Trophoblast cell (in vitro differentiated cells and primary cell): ENCODE data around the gene IGSF9.

Source experiments
- DNase-seq, 2 donors: peaks; one replicate each; pipeline ENCODE4 v3.0.0-alpha.2; 2016
- H2AFZ ChIP-seq: 2 replicates; pipeline ENCODE4 v1.6.1; 2013; ENCODE audit warnings: low read length, moderate library complexity, mild to moderate bottlenecking; ENCODE audit not compliant: insufficient read depth, poor library complexity
- H2AK5ac ChIP-seq: 2 replicates; pipeline ENCODE4 v1.6.1; 2013; ENCODE audit warnings: mild to moderate bottlenecking, low read length
- H2BK120ac ChIP-seq: 2 replicates; pipeline ENCODE4 v1.6.1; 2013; ENCODE audit warnings: low read length, mild to moderate bottlenecking, moderate library complexity; ENCODE audit not compliant: insufficient read depth, poor library complexity
- H2BK12ac ChIP-seq: 2 replicates; pipeline ENCODE4 v1.6.1; 2013; ENCODE audit warnings: mild to moderate bottlenecking, low read length, moderate library complexity
- H2BK5ac ChIP-seq: 2 replicates; pipeline ENCODE4 v1.6.1; 2013; ENCODE audit warnings: low read length, low read depth, moderate library complexity, mild to moderate bottlenecking; ENCODE audit not compliant: poor library complexity
- H3K14ac ChIP-seq: 2 replicates; pipeline ENCODE4 v1.6.1; 2013; ENCODE audit warnings: mild to moderate bottlenecking, low read length
- H3K18ac ChIP-seq: 2 replicates; pipeline ENCODE4 v1.6.1; 2013; ENCODE audit warnings: mild to moderate bottlenecking, low read length
- H3K23ac ChIP-seq: 2 replicates; pipeline ENCODE4 v1.6.1; 2013; ENCODE audit warnings: low read length
- H3K27ac ChIP-seq: 2 replicates; pipeline ENCODE4 v1.5.1; 2013; ENCODE audit warnings: low read depth, mild to moderate bottlenecking, inconsistent platforms, low read length, moderate library complexity
- H3K27me3 ChIP-seq: 2 replicates; pipeline ENCODE4 v1.6.1; 2013; ENCODE audit warnings: inconsistent platforms, mild to moderate bottlenecking, low read length, moderate library complexity; ENCODE audit not compliant: insufficient read depth
- H3K36me3 ChIP-seq, 2 experiments: 1 replicate in 1 of 2; 2 replicates in 1 of 2; pipeline ENCODE4 v1.6.1; 2013; ENCODE audit warnings: low read length in 2 of 2, mild to moderate bottlenecking in 2 of 2, moderate library complexity in 1 of 2; ENCODE audit not compliant: insufficient read depth in 2 of 2, control insufficient read depth in 1 of 2
- H3K4ac ChIP-seq: 2 replicates; pipeline ENCODE4 v1.6.1; 2013; ENCODE audit warnings: low read depth, mild to moderate bottlenecking, low read length, moderate library complexity
- H3K4me1 ChIP-seq, 2 experiments: 1 replicate in 1 of 2; 2 replicates in 1 of 2; pipeline ENCODE4 v1.6.1; 2013; ENCODE audit warnings: low read length in 2 of 2, mild to moderate bottlenecking in 2 of 2, moderate library complexity in 1 of 2; ENCODE audit not compliant: insufficient read depth in 2 of 2, control insufficient read depth in 1 of 2
- H3K4me2 ChIP-seq: 2 replicates; pipeline ENCODE4 v1.6.1; 2013; ENCODE audit warnings: inconsistent platforms, mild to moderate bottlenecking, low read length, moderate library complexity
- H3K4me3 ChIP-seq: 2 replicates; pipeline ENCODE4 v1.5.1; 2013; ENCODE audit warnings: mild to moderate bottlenecking, low read depth, low read length, inconsistent platforms
- H3K79me1 ChIP-seq: one replicate; pipeline ENCODE4 v1.6.1; 2013; ENCODE audit warnings: low read length
- H3K79me2 ChIP-seq: 2 replicates; pipeline ENCODE4 v1.6.1; 2013; ENCODE audit warnings: low read length, mild to moderate bottlenecking; ENCODE audit not compliant: control insufficient read depth, insufficient read depth, poor library complexity
- H3K9ac ChIP-seq: 2 replicates; pipeline ENCODE4 v1.6.1; 2013; ENCODE audit warnings: mild to moderate bottlenecking, low read length
- H3K9me3 ChIP-seq: 2 replicates; pipeline ENCODE4 v1.6.1; 2013; ENCODE audit warnings: low read depth, mild to moderate bottlenecking, control low read depth, inconsistent platforms, low read length; ENCODE audit not compliant: insufficient read depth
- H4K12ac ChIP-seq: 2 replicates; pipeline ENCODE4 v1.6.1; 2013; ENCODE audit warnings: low read depth, mild to moderate bottlenecking, low read length, moderate library complexity
- H4K8ac ChIP-seq: 2 replicates; pipeline ENCODE4 v1.6.1; 2013; ENCODE audit warnings: low read depth, mild to moderate bottlenecking, low read length, moderate library complexity
- H4K91ac ChIP-seq: one replicate; pipeline ENCODE4 v1.6.1; 2013; ENCODE audit warnings: low read depth, mild to moderate bottlenecking, low read length, moderate library complexity
- WGBS: extraction: QIAGEN DNeasy Blood & Tissue Kit; methylation state at CpG from one replicate; pipeline ENCODE4 v1.1.7; 2013; ENCODE audit warnings: missing lambda C conversion rate; ENCODE audit not compliant: insufficient read length, insufficient coverage; ENCODE audit errors: extremely low coverage; 5-methylcytosine and 5-hydroxymethylcytosine counted together

IGSF9 gene

DNA sequence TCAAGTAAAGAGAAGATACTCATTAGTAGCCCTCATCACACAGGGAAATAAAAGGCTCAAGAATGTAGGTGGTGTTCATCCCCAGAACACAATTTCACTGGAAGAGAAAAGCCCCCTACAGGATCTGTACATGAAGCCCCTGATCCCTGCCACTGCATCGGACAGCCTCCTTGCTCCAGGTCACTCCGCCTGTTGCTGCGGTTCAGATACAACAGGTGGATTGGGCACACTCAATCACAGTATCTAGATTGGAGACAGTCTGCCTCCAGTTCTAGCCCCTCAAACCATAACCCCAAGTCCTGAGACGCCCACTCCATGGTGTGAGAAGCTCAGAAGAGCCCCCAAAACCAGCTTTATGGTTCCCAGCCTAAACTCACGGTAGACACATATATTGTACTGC lies 7.5 kb upstream of the IGSF9 start:
- DNase-seq = no peak
- H3K14ac ChIP-seq = no peak overlapping the region
- no peaks in the 10 kb centered on the region for H3K36me3 ChIP-seq
- no peak overlapping the region for H3K4ac ChIP-seq
- H2BK12ac ChIP-seq = no peak overlapping the region
- no peaks in the 10 kb centered on the region for H3K79me1 ChIP-seq
- no peak overlapping the region for H4K8ac ChIP-seq
- H2AK5ac ChIP-seq = no peak overlapping the region
- no CpG with 5 or more reads among the region's 5 CpGs for WGBS
- no peak overlapping the region for H3K23ac ChIP-seq
- H2BK120ac ChIP-seq = no peak overlapping the region
- no peaks in the 10 kb centered on the region for H3K79me2 ChIP-seq
- no peak overlapping the region for H3K27ac ChIP-seq
- H2AFZ ChIP-seq = no peak overlapping the region
- H3K27me3 ChIP-seq = no peaks in the 10 kb centered on the region
- no peak overlapping the region for H3K9ac ChIP-seq
- H3K18ac ChIP-seq = no peak overlapping the region
- no peak overlapping the region for H2BK5ac ChIP-seq
- H3K4me1 ChIP-seq = peaks cover 0 to 2% of the 10 kb centered on the region in 2 experiments
- H3K4me3 ChIP-seq = no peak overlapping the region
- no peak overlapping the region for H4K12ac ChIP-seq
- no peak overlapping the region for H4K91ac ChIP-seq
- H3K9me3 ChIP-seq = peaks cover 2% of the 10 kb centered on the region
- H3K4me2 ChIP-seq = no peak overlapping the region

DNA sequence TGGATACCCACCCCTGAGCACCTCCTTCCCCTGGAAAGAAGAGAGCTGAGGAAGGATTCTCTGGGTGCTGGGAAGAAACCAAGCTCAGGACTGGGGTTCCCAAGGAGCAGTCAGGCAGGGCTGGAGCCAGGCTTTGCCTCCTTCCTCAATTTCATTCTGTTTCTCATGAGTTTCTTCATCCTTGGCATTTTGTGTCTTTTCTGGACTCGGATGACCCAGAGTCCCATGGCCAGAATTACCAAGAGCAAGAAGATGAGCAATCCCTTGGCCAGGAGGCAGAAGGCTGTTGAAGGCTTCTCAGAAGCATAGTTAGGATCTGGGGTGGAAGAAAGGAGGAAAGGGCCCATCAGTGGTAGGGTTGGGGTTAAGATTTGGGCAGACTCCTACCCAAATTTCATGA lies 6.1 kb upstream of the IGSF9 start:
- H2AK5ac ChIP-seq = no peak overlapping the region
- H3K79me1 ChIP-seq = no peaks in the 10 kb centered on the region
- H3K14ac ChIP-seq = no peak overlapping the region
- no peaks in the 10 kb centered on the region for H3K27me3 ChIP-seq
- no CpG with 5 or more reads among the region's 1 CpG for WGBS
- no peak for DNase-seq
- H4K8ac ChIP-seq = no peak overlapping the region
- no peak overlapping the region for H2BK12ac ChIP-seq
- H2BK120ac ChIP-seq = no peak overlapping the region
- no peak overlapping the region for H2BK5ac ChIP-seq
- no peak overlapping the region for H3K27ac ChIP-seq
- H3K4ac ChIP-seq = no peak overlapping the region
- no peaks in the 10 kb centered on the region for H3K36me3 ChIP-seq
- no peak overlapping the region for H4K12ac ChIP-seq
- peaks cover 2% of the 10 kb centered on the region for H3K9me3 ChIP-seq
- no peak overlapping the region for H3K9ac ChIP-seq
- H2AFZ ChIP-seq = no peak overlapping the region
- H3K4me3 ChIP-seq = no peak overlapping the region
- H3K4me2 ChIP-seq = no peak overlapping the region
- peaks cover 0 to 3% of the 10 kb centered on the region in 2 experiments for H3K4me1 ChIP-seq
- H3K23ac ChIP-seq = no peak overlapping the region
- no peak overlapping the region for H4K91ac ChIP-seq
- H3K79me2 ChIP-seq = no peaks in the 10 kb centered on the region
- no peak overlapping the region for H3K18ac ChIP-seq

DNA sequence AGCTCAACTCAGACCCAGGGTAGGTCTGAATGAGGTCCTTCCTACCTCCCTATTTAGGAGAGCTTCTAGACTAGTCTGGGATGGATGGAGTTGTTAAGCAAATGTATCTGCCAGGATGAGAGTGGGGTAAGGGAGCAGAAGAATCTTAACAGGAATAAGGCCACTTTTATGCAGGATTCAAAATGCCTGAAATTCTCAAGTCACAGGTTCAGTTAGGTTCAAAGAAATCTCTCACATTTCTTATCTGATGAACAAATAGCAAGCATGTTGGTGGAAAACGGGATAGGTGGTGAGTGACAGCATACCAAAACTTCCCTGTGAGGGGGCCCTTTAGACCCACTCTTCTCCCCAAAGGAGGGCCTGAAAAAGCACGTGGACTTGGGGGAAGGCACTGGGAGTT lies 5.6 kb upstream of the IGSF9 start:
- no peak overlapping the region for H2BK120ac ChIP-seq
- no peaks in the 10 kb centered on the region for H3K79me1 ChIP-seq

DNA sequence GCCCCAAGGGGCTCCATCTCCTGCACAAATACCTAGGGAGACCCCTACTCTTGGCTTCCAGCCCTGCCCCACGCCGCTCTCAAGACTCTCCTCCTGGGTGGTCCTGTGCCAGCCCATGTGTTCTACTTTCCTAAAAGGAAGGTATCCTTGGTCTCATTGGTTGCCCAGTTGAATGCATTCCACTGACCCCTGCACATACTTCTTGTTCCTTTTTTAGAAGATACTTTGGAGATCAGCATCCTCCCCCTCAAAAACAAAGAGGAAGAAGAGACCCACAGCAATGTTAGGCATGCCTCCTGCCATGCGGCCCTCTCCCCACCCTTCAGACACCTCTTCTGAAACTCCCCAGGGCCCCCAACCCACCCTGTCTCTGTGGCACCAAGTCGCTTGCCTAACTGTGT lies 4.6 kb upstream of the IGSF9 start:
- Histone ChIP-seq H2AFZ (no peak overlapping the region), H2AK5ac (no peak overlapping the region), H2BK12ac (no peak overlapping the region), H3K79me1 (no peaks in the 10 kb centered on the region), H3K23ac (no peak overlapping the region), H3K4me3 (no peak overlapping the region), H2BK5ac (no peak overlapping the region), H3K4me1 (peaks cover 5 to 7% of the 10 kb centered on the region in 2 experiments), H3K4ac (no peak overlapping the region), H3K14ac (no peak overlapping the region), H4K8ac (no peak overlapping the region), H3K4me2 (no peak overlapping the region), H2BK120ac (no peak overlapping the region), H3K27me3 (no peaks in the 10 kb centered on the region), H3K9me3 (peaks cover 2% of the 10 kb centered on the region), H3K27ac (no peak overlapping the region), H3K36me3 (no peaks in the 10 kb centered on the region), H4K12ac (no peak overlapping the region), H3K18ac (no peak overlapping the region), H3K79me2 (peaks cover 2% of the 10 kb centered on the region), H3K9ac (no peak overlapping the region), H4K91ac (no peak overlapping the region)
- no CpG with 5 or more reads among the region's 4 CpGs for WGBS
- DNase-seq = no peak

More for the DNA sequence above, 5.6 kb upstream of the IGSF9 start:
- no peaks in the 10 kb centered on the region for H3K79me2 ChIP-seq
- H2AFZ ChIP-seq = no peak overlapping the region
- WGBS = no CpG with 5 or more reads among the region's 2 CpGs
- H3K4me1 ChIP-seq = peaks cover 2 to 6% of the 10 kb centered on the region in 2 experiments
- no peaks in the 10 kb centered on the region for H3K36me3 ChIP-seq
- no peak overlapping the region for H2AK5ac ChIP-seq
- no peak overlapping the region for H2BK12ac ChIP-seq
- H3K4ac ChIP-seq = no peak overlapping the region
- DNase-seq = peak in 1 of 2 donors; percentile 52
- H3K18ac ChIP-seq = no peak overlapping the region
- H3K27me3 ChIP-seq = no peaks in the 10 kb centered on the region
- H4K91ac ChIP-seq = no peak overlapping the region
- H2BK5ac ChIP-seq = no peak overlapping the region
- no peak overlapping the region for H3K14ac ChIP-seq
- no peak overlapping the region for H3K4me3 ChIP-seq
- H3K9ac ChIP-seq = no peak overlapping the region
- H3K27ac ChIP-seq = no peak overlapping the region
- H3K23ac ChIP-seq = no peak overlapping the region
- no peak overlapping the region for H4K8ac ChIP-seq
- H3K9me3 ChIP-seq = peaks cover 2% of the 10 kb centered on the region
- no peak overlapping the region for H3K4me2 ChIP-seq
- no peak overlapping the region for H4K12ac ChIP-seq
